ENCODE results near the gene PIGZ.
"Not testable (repeated sequence)": the region's sequence is repeated elsewhere in the genome, so short reads cannot be mapped to it uniquely, and the experiment has no call there.

Gene PIGZ

GRCh38 chr3:196949750-196950149, 18.9 kb downstream of the PIGZ start:
- Mint-ChIP-seq H3K36me3 (peaks cover 11% of the 10 kb centered on the region), H3K4me3 (no peak overlapping the region), H3K27ac (no peak overlapping the region), H3K4me1 (peaks cover 18% of the 10 kb centered on the region), H3K27me3 (no peaks in the 10 kb centered on the region), H3K9me3 (no peaks in the 10 kb centered on the region)
- ATAC-seq: no peak

DNA sequence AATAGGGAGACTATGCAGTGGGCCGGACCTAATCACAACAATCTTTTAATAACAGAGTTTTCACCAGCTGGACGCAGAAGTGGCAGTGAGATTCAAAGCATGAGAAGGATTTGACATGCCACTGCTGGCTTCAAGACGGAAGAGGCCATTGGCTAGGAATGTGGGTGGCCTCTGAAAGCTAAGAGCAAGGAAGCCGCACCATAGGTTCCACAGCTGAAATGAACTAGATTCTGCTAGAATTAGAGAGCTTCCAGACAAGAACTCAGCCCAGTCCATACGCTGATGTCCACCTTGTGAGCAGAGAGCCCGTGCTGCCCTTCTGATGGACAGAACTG, 19.4 kb downstream of the PIGZ start:
- ATAC-seq: no peak
- Mint-ChIP-seq H3K27me3 (no peaks in the 10 kb centered on the region), H3K9me3 (no peaks in the 10 kb centered on the region), H3K36me3 (peaks cover 15% of the 10 kb centered on the region), H3K4me3 (no peak overlapping the region), H3K4me1 (peaks cover 23% of the 10 kb centered on the region), H3K27ac (no peak overlapping the region)

GRCh38 chr3:196948442-196949284, 20.0 kb downstream of the PIGZ start:
- peak; percentile 48 for ATAC-seq
- H3K27ac Mint-ChIP-seq: no peak overlapping the region
- H3K27me3 Mint-ChIP-seq: no peaks in the 10 kb centered on the region

DNA sequence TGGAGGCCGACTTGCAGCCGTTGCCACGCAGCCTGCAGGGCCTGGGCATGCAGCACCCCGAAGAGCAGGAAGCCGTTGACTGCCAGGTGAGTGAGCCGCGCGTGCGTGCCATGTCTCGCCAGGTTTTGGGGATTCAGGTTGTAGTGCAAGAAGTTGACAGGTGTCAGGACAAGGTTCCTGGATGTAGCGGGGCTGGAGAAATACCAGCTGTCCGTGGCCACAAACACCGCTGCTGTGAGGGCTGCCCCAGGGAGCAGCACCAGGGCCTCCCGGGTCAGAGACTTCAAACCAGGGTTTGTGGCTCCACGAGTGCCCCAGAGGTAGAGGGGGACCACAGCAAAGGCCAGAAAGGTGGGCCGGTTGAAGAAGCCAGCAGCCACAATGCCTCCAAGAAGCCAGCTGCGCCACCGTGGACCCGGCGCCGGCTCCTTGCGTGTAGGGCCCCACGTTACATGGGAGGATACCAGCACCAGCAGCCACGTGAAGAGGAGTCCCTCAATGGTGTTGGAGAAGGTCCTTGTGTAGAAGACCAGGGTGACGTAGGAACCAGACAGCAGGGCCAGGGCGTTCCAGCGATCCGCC, 20.7 kb downstream of the PIGZ start:
- Mint-ChIP-seq H3K36me3 (peaks cover 15% of the 10 kb centered on the region), H3K4me1 (peaks cover 36% of the 10 kb centered on the region), H3K4me3 (no peak overlapping the region), H3K9me3 (no peaks in the 10 kb centered on the region), H3K27ac (no peak overlapping the region), H3K27me3 (no peaks in the 10 kb centered on the region)
- peak; percentile 20 for ATAC-seq

More at GRCh38 chr3:196948442-196949284, 20.0 kb downstream of the PIGZ start:
- Mint-ChIP-seq H3K4me3 (no peak overlapping the region), H3K9me3 (no peaks in the 10 kb centered on the region), H3K4me1 (peaks cover 29% of the 10 kb centered on the region), H3K36me3 (peaks cover 15% of the 10 kb centered on the region)

GRCh38 chr3:196947136-196947859, 21.3 kb downstream of the PIGZ start:
- Mint-ChIP-seq H3K4me1 (peaks cover 37% of the 10 kb centered on the region), H3K27ac (no peak overlapping the region), H3K27me3 (no peaks in the 10 kb centered on the region), H3K36me3 (peaks cover 15% of the 10 kb centered on the region), H3K4me3 (no peak overlapping the region), H3K9me3 (no peaks in the 10 kb centered on the region)
- no peak for ATAC-seq

DNA sequence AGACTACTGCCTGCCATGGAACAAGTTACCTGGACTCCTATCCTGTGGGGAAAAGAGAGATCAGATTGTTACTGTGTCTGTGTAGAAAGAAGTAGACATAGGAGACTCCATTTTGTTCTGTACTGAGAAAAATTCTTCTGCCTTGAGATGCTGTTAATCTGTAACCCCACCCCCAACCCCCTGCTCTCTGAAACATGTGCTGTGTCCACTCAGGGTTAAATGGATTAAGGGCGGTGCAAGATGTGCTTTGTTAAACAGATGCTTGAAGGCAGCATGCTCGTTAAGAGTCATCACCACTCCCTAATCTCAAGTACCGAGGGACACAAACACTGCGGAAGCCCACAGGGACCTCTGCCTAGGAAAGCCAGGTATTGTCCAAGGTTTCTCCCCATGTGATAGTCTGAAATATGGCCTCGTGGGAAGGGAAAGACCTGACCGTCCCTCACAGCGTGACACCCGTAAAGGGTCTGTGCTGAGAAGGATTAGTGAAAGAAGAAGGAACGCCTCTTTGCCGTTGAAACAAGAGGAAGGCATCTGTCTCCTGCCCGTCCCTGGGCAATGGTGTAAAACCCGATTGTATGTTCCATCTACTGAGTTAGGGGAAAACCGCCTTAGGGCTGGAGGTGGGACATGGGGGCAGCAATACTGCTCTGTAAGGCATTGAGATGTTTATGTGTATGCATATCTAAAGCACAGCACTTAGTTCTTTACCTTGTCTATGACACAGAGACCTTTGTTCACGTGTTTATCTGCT, 24.4 kb downstream of the PIGZ start:
- H3K9me3 Mint-ChIP-seq, ATAC-seq, H3K27me3 Mint-ChIP-seq, H3K27ac Mint-ChIP-seq: not testable (repeated sequence)
- Mint-ChIP-seq H3K4me3 (peak overlapping the region; percentile 97), H3K36me3 (peaks cover 33% of the 10 kb centered on the region), H3K4me1 (peaks cover 65% of the 10 kb centered on the region)

DNA sequence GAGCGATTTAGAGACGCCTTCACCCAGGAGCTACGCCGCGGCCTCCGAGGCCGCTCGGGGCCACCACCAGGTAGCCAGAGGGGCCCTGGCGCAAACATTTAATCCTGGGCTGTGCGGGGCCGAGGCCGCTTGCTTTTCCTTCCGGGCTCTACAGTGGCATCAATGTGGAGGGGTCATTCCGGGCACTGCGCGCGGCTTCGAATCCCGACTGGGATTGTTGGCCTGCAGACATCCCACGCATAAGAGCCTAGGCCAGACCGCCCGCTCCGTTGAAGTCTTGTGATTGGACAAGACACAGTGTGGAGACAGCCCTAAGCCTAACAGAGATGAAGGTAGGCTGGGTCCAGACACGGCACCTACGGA, 25.7 kb downstream of the PIGZ start:
- no peak for ATAC-seq
- Mint-ChIP-seq H3K27ac (peak overlapping the region; percentile 98), H3K9me3 (no peaks in the 10 kb centered on the region), H3K36me3 (peaks cover 44% of the 10 kb centered on the region), H3K27me3 (no peaks in the 10 kb centered on the region), H3K4me1 (peaks cover 71% of the 10 kb centered on the region), H3K4me3 (peak overlapping the region; percentile 97)

- H3K4me1 Mint-ChIP-seq: peaks cover 69% of the 10 kb centered on the region
- peak; percentile 97 for ATAC-seq
- no peaks in the 10 kb centered on the region for H3K9me3 Mint-ChIP-seq
- H3K27me3 Mint-ChIP-seq: no peaks in the 10 kb centered on the region
- H3K36me3 Mint-ChIP-seq: peaks cover 44% of the 10 kb centered on the region
- H3K27ac Mint-ChIP-seq: peak within 1 kb of the TSS; percentile 98
- H3K4me3 Mint-ChIP-seq: peak within 1 kb of the TSS; percentile 97
Observed at GRCh38 chr3:196942226-196942914, 26.3 kb downstream of the PIGZ start, which contains the start of gene NCBP2. TSS of gene NCBP2 (minus strand) at chr3:196942528. CDS start at chr3:196942503, 25 bp downstream.

DNA sequence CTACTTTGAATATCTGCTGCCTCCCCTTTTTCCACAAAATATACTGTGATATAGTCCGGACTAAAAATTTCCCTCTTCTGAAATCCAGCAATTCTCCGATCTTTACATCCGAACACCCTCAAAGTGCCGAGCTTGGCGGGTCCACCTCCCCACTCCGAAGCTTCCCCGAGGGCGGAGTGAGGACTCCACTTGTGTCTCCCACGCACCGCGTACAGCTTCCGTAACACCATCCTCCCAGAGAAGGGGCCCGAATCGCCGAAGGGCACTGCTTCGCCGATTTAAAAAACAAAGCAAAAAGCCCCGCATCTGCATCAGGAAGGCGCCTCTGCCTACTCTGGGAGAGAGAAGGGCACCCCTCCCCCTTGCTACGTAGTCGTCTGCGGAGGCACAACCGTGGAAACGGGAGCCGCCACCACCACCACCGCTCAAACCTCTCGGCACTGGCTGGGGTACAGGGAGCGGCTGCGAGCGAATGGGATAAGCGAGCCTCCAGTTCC, 26.9 kb downstream of the PIGZ start:
- H3K4me1 Mint-ChIP-seq: peaks cover 63% of the 10 kb centered on the region

GRCh38 chr3:196938576-196938975, 30.1 kb downstream of the PIGZ start:
- peaks cover 59% of the 10 kb centered on the region for H3K36me3 Mint-ChIP-seq
- ATAC-seq: no peak

More for the DNA sequence above, 26.9 kb downstream of the PIGZ start:
- H3K27me3 Mint-ChIP-seq: no peaks in the 10 kb centered on the region
- no peaks in the 10 kb centered on the region for H3K9me3 Mint-ChIP-seq
- peak overlapping the region; percentile 97 for H3K4me3 Mint-ChIP-seq
- peaks cover 48% of the 10 kb centered on the region for H3K36me3 Mint-ChIP-seq
- ATAC-seq: peak; percentile 59
- peak overlapping the region; percentile 98 for H3K27ac Mint-ChIP-seq

DNA sequence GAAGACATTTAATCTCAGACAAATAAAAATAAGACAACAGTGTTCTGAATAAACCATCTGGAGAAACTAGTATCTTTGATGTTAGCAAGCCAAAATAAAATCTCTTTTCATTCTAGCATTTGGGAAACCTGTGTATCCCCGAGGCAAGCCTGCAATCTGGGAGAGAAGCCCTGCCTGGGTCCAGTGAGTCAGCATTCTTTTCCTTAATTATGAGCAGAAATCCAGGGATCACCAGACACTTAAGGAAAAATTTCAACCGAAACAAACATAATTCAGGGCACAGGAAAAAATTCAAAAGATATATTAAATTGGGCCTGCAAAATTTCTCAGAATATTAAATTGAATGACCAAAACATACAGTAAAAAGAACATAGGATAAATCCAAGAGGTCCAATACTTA, 30.5 kb downstream of the PIGZ start:
- Mint-ChIP-seq H3K27ac (no peak overlapping the region), H3K4me1 (peaks cover 37% of the 10 kb centered on the region), H3K4me3 (no peak overlapping the region), H3K27me3 (no peaks in the 10 kb centered on the region), H3K9me3 (no peaks in the 10 kb centered on the region), H3K36me3 (peaks cover 59% of the 10 kb centered on the region)
- ATAC-seq: no peak

More at GRCh38 chr3:196938576-196938975, 30.1 kb downstream of the PIGZ start:
- peak overlapping the region; percentile 98 for H3K27ac Mint-ChIP-seq
- H3K4me3 Mint-ChIP-seq: no peak overlapping the region
- H3K27me3 Mint-ChIP-seq: no peaks in the 10 kb centered on the region
- no peaks in the 10 kb centered on the region for H3K9me3 Mint-ChIP-seq
- peaks cover 42% of the 10 kb centered on the region for H3K4me1 Mint-ChIP-seq

- H3K27me3 Mint-ChIP-seq: no peaks in the 10 kb centered on the region
- H3K27ac Mint-ChIP-seq: no peak overlapping the region
- peaks cover 52% of the 10 kb centered on the region for H3K36me3 Mint-ChIP-seq
- no peak overlapping the region for H3K4me3 Mint-ChIP-seq
- peaks cover 45% of the 10 kb centered on the region for H3K4me1 Mint-ChIP-seq
- H3K9me3 Mint-ChIP-seq: no peaks in the 10 kb centered on the region
- ATAC-seq: no peak
Observed at GRCh38 chr3:196936288-196936687, 32.3 kb downstream of the PIGZ start.

DNA sequence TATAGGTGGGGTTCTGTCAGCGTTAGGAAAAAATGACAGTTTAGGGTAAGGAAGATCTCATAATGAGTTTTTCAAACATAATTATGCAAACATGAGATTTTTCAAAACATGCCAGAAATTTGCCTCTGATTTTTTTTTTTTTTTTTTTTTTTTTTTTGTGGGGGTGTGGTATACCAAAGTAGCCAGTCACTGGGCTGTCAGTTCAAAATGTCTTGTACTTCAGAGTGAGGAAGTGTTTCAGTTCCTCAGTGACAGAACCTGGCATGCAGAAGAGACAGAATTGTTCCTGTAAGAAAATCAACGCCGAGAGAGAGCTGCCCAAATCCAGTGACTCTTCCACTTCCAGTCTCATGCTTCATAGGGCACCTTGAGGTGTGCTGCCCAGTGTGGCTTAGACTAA, 36.0 kb downstream of the PIGZ start:
- peak; percentile 84 for ATAC-seq
- Mint-ChIP-seq H3K27ac (peak overlapping the region; percentile 92), H3K4me1 (peaks cover 37% of the 10 kb centered on the region), H3K36me3 (peaks cover 49% of the 10 kb centered on the region), H3K4me3 (peak overlapping the region; percentile 64), H3K9me3 (no peaks in the 10 kb centered on the region), H3K27me3 (no peaks in the 10 kb centered on the region)

GRCh38 chr3:196931828-196932587, 36.6 kb downstream of the PIGZ start:
- peak; percentile 94 for ATAC-seq
- Mint-ChIP-seq H3K4me1 (peaks cover 37% of the 10 kb centered on the region), H3K27me3 (no peaks in the 10 kb centered on the region), H3K36me3 (peaks cover 43% of the 10 kb centered on the region), H3K27ac (peak overlapping the region; percentile 92), H3K9me3 (no peaks in the 10 kb centered on the region), H3K4me3 (peak overlapping the region; percentile 64)
